Tibial nerve (tissue), 3 donors: Measurements from ENCODE around the gene RPRD1B.

Experiments used
- POLR2A ChIP-seq, 2 donors: fragments of 450-650 bp; IDR thresholded peaks; one replicate each; pipeline ENCODE4 v1.6.1; 2017; ENCODE audit warnings: antibody characterized with exemption in 2 of 2, mild to moderate bottlenecking in 2 of 2, moderate library complexity in 2 of 2
- TF ChIP-seq, protein P1 (sequence below), 5 experiments: fragments of 200-600 bp in 3 of 5; fragments of 450-650 bp in 2 of 5; sonication (generic) in 3 of 5; IDR thresholded peaks; one replicate each; pipeline ENCODE4 v1.5.1; 2016 to 2019; ENCODE audit warnings: antibody characterized with exemption in 5 of 5, mild to moderate bottlenecking in 3 of 5, moderate library complexity in 2 of 5

DNA sequence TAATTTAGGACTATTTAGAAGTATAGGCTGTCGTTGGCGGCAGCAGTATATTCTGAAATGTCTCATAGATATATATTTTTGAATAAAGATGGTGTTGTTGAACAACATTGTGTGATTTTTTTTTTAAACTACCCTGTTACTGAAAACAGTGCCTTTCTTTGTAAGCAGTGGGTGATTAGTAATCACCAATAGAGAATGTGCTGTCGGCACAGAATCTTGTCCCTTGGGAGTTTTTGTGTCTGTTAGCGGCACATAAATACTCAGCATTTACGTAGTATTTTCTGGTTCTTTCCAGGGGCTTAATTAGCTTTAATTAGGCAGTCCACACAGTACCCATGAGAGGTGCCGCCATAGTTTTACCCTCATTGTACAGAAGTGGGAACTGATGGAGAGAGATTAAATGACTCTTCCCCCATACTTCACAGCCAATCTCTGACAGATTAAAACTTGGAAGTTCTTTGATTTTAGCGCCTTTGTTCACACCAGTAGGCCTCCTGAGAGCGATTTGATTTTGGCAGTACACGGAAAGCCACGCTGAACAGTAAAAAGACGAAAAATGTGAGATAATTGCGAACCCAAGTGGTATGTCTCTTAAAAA lies 58.8 kb downstream of the RPRD1B start:
- TF ChIP-seq, protein P1, sequence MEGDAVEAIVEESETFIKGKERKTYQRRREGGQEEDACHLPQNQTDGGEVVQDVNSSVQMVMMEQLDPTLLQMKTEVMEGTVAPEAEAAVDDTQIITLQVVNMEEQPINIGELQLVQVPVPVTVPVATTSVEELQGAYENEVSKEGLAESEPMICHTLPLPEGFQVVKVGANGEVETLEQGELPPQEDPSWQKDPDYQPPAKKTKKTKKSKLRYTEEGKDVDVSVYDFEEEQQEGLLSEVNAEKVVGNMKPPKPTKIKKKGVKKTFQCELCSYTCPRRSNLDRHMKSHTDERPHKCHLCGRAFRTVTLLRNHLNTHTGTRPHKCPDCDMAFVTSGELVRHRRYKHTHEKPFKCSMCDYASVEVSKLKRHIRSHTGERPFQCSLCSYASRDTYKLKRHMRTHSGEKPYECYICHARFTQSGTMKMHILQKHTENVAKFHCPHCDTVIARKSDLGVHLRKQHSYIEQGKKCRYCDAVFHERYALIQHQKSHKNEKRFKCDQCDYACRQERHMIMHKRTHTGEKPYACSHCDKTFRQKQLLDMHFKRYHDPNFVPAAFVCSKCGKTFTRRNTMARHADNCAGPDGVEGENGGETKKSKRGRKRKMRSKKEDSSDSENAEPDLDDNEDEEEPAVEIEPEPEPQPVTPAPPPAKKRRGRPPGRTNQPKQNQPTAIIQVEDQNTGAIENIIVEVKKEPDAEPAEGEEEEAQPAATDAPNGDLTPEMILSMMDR (IDR thresholded peaks at IDR 0.05), result no peak
- TF ChIP-seq POLR2A (IDR thresholded peaks at IDR 0.05), result no peak
